Measurements from ENCODE around the gene MBD6. TPM values are rescaled to one million over a fixed set of nuclear protein-coding genes. Genes with fewer than 3 reads are reported as not detected.

MBD6 gene
- total and polyA plus RNA-seq, 5 donors, result 16.4 to 50.9 (median 37.6) TPM

- intact Hi-C loops (cut with DNase I), result no loop called here
- no peaks in the 10 kb centered on the region for H3K9me3 ChIP-seq (ENCODE audit: control insufficient read depth, low read length)
- H3K27ac ChIP-seq (ENCODE audit: low read length), result no peak overlapping the region
- 93% methylated on average over 5 of the region's 5 CpGs for WGBS
- DNase-seq (no peak), ATAC-seq (no peak)
- no peaks in the 10 kb centered on the region for H3K27me3 ChIP-seq (ENCODE audit: control insufficient read depth, insufficient read depth)
- no peaks in the 10 kb centered on the region for H3K4me1 ChIP-seq (ENCODE audit: control insufficient read depth, insufficient read depth, low read length)
- H3K4me3 ChIP-seq (ENCODE audit: low read length), result no peak overlapping the region
These were observed 11.6 kb downstream of the MBD6 start for GRCh38 chr12:57534250-57534649.

DNA sequence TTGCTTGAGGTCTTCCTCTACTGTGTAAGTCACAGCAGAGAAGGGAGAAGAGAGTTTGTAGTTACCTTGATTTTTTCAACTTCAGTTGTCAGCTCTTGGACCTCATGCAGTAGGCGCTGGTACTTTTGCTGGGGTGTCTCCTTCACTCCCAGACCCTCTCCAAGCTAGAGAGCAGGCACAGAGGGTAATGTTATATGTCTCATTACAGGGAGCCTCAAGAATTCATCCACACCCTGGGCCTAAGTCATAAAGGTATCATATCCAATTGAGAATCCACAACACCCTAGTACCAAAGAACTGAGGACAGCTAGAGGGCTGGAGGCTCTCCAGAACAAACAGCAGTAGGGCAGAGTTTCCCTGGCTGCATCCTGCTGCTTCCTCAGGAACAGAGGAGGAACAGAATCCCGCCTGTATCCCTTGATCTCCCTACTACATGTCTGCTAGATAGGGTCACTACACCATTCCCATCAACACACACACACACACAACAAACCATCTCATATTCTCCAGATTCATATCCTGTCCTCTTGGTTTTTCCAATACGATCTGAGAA lies 12.4 kb downstream of the MBD6 start:
- peak in 1 of 2 donors; percentile 45 for ATAC-seq

DNA sequence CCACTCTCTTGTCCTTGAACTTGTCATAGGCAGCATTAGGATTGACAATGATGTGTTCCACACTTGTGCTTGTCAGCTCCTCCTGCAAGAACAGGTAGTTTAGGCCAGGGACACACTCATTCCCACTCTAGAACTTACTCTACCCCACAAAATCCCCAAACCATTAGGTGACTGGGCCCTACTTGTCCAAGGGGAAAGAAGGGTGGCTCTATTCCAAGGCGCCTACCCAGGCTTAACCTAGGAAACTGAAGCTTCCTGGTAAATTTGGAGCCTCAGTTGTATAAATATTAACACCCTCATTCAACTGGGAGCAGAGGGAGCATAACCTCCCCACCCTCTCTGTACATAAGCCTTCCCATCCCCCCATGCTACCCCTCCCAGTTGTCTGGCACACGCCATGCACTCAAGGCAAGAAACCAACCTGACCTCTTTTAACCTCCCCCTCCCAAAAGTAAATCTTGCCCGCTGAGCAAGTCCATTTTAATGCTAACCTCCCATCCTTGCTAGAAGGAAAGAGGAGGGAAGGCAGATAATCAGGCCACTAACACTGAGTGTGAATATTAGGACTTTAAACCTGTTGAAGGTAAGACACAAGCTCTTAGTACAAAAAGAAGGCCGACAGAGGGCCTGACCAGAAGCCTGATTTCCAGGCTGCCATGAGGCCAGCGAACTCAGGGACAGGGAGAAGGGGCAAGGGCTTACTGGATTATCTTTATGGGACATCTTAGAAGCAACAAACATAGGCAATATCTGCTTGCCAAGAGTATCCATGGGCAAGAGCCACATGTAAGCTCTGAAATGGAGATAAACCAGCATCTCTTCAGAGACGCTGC lies 13.4 kb downstream of the MBD6 start:
- DNase-seq (no peak), ATAC-seq (peak in 1 of 2 donors; percentile 14)
- intact Hi-C loops (cut with DNase I), result no loop called here
- Histone ChIP-seq H3K4me1 (ENCODE audit: control insufficient read depth, insufficient read depth, low read length) (no peaks in the 10 kb centered on the region), H3K27me3 (ENCODE audit: control insufficient read depth, insufficient read depth) (no peaks in the 10 kb centered on the region), H3K27ac (ENCODE audit: low read length) (no peak overlapping the region), H3K4me3 (ENCODE audit: low read length) (no peak overlapping the region), H3K9me3 (ENCODE audit: control insufficient read depth, low read length) (no peaks in the 10 kb centered on the region)
- 76% methylated on average over 6 of the region's 6 CpGs for WGBS

More for the DNA sequence above, 12.4 kb downstream of the MBD6 start:
- H3K27ac ChIP-seq (ENCODE audit: low read length), result no peak overlapping the region
- intact Hi-C loops (cut with DNase I), result no loop called here
- H3K9me3 ChIP-seq (ENCODE audit: control insufficient read depth, low read length), result no peaks in the 10 kb centered on the region
- H3K4me1 ChIP-seq (ENCODE audit: control insufficient read depth, insufficient read depth, low read length), result no peaks in the 10 kb centered on the region
- H3K4me3 ChIP-seq (ENCODE audit: low read length), result no peak overlapping the region
- 87% methylated on average over 3 of the region's 3 CpGs for WGBS
- no peaks in the 10 kb centered on the region for H3K27me3 ChIP-seq (ENCODE audit: control insufficient read depth, insufficient read depth)
- no peak for DNase-seq

- Histone ChIP-seq H3K9me3 (ENCODE audit: control insufficient read depth, low read length) (no peaks in the 10 kb centered on the region), H3K27me3 (ENCODE audit: control insufficient read depth, insufficient read depth) (no peaks in the 10 kb centered on the region), H3K27ac (ENCODE audit: low read length) (no peak overlapping the region), H3K4me3 (ENCODE audit: low read length) (no peak overlapping the region), H3K4me1 (ENCODE audit: control insufficient read depth, insufficient read depth, low read length) (no peaks in the 10 kb centered on the region)
- DNase-seq, result no peak
- intact Hi-C loops (cut with DNase I), result no loop called here
- ATAC-seq, result no peak
- 98% methylated on average over 1 of the region's 1 CpG for WGBS
These were observed 13.9 kb downstream of the MBD6 start for GRCh38 chr12:57536597-57536942.

- no peaks in the 10 kb centered on the region for H3K27me3 ChIP-seq (ENCODE audit: control insufficient read depth, insufficient read depth)
- H3K27ac ChIP-seq (ENCODE audit: low read length), result no peak overlapping the region
- ATAC-seq (no peak), DNase-seq (no peak)
- WGBS, result 78% methylated on average over 5 of the region's 5 CpGs
- intact Hi-C loops (cut with DNase I), result no loop called here
- H3K4me3 ChIP-seq (ENCODE audit: low read length), result no peak overlapping the region
- no peaks in the 10 kb centered on the region for H3K9me3 ChIP-seq (ENCODE audit: control insufficient read depth, low read length)
- no peaks in the 10 kb centered on the region for H3K4me1 ChIP-seq (ENCODE audit: control insufficient read depth, insufficient read depth, low read length)
These were observed 16.6 kb downstream of the MBD6 start for GRCh38 chr12:57539134-57539768.

GRCh38 chr12:57541001-57541400 lies 18.4 kb downstream of the MBD6 start:
- DNase-seq (no peak), ATAC-seq (no peak)
- WGBS, result 67% methylated on average over 2 of the region's 2 CpGs
- intact Hi-C loops (cut with DNase I), result no loop called here
- no peak overlapping the region for H3K4me3 ChIP-seq (ENCODE audit: low read length)
- H3K27me3 ChIP-seq (ENCODE audit: control insufficient read depth, insufficient read depth), result no peaks in the 10 kb centered on the region
- H3K4me1 ChIP-seq (ENCODE audit: control insufficient read depth, insufficient read depth, low read length), result peaks cover 4% of the 10 kb centered on the region
- no peaks in the 10 kb centered on the region for H3K9me3 ChIP-seq (ENCODE audit: control insufficient read depth, low read length)
- no peak overlapping the region for H3K27ac ChIP-seq (ENCODE audit: low read length)

DNA sequence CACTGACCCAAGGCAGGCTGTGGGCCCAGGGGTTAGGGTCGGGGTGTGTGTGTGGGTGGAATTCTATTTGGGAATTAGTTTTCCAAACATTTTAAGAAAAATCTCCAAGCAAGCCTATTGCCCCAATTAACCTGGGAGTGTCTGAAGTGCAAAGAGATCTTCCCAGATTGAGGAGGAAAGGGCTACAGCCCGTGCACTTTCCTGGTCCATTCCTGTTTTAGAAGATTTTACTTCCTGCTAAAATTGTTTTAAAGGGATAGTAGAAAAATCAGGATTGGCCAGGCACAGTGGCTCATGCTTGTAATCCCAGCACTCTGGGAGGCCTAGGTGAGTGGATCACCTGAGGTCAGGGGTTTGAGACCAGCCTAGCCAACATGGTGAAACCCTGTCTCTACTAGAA lies 19.1 kb downstream of the MBD6 start:
- Histone ChIP-seq H3K27ac (ENCODE audit: low read length) (no peak overlapping the region), H3K4me1 (ENCODE audit: control insufficient read depth, insufficient read depth, low read length) (peaks cover 7% of the 10 kb centered on the region), H3K9me3 (ENCODE audit: control insufficient read depth, low read length) (no peaks in the 10 kb centered on the region), H3K4me3 (ENCODE audit: low read length) (no peak overlapping the region), H3K27me3 (ENCODE audit: control insufficient read depth, insufficient read depth) (no peaks in the 10 kb centered on the region)
- intact Hi-C loops (cut with DNase I), result no loop called here
- 76% methylated on average over 2 of the region's 2 CpGs for WGBS
- DNase-seq (no peak), ATAC-seq (no peak)

DNA sequence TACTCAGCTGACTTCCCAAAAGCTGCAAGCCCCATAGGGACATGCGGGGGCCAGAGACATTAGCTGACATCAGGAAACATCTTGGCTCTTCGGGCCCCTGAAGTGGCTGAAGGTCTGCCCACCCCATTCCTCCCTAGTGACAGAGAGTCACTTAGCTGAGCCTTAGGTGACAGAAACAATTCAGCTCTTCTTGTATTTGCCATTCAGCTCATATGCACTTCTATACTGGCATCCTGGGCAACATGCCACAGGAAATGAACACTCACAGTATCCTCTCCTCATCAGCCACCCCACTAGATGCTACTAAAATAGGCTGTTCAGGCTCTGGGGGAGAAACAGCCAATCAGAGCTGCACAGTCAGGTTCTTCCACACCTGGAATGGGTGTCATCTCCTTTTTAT lies 21.0 kb downstream of the MBD6 start:
- peaks cover 7% of the 10 kb centered on the region for H3K4me1 ChIP-seq (ENCODE audit: control insufficient read depth, insufficient read depth, low read length)
- no peak overlapping the region for H3K4me3 ChIP-seq (ENCODE audit: low read length)
- no peak for DNase-seq
- WGBS, result 50% methylated on average over 2 of the region's 2 CpGs
- no peaks in the 10 kb centered on the region for H3K27me3 ChIP-seq (ENCODE audit: control insufficient read depth, insufficient read depth)
- intact Hi-C loops (cut with DNase I), result no loop called here
- no peak for ATAC-seq
- no peaks in the 10 kb centered on the region for H3K9me3 ChIP-seq (ENCODE audit: control insufficient read depth, low read length)
- H3K27ac ChIP-seq (ENCODE audit: low read length), result no peak overlapping the region

DNA sequence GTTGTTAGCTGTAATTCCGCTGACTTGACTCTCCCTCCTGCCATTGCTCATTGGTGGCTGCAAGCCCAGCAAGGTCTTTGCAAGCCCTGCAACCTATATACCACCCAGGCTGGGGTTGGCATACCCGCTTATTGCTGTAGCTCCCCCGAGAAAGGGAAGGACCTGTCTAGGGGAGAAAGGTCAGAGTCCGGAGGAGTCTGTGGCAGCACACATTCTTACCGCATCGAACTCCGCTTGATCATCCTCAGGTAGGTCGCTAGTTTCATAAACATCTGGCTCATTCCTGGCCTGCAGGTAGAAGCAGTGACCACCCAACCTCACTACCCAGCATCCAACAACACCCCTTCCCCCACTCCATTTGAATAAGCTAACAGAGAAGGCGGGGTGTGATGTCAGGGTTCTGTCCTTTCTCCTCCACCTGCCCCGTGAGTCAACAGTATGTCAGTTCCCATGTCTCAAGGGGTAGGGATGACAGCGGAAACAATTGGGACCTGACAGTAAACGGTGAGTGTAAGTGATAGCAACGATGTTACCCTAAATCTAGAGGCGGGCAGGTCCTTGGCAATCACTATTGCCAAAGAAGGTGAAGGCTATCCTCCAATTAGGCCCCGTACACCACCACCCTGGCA lies 23.3 kb downstream of the MBD6 start:
- ATAC-seq (peak in 1 of 2 donors; percentile 1), DNase-seq (no peak)
- Histone ChIP-seq H3K9me3 (ENCODE audit: control insufficient read depth, low read length) (no peaks in the 10 kb centered on the region), H3K27ac (ENCODE audit: low read length) (no peak overlapping the region), H3K4me1 (ENCODE audit: control insufficient read depth, insufficient read depth, low read length) (peaks cover 7% of the 10 kb centered on the region), H3K4me3 (ENCODE audit: low read length) (peak overlapping the region; percentile 87), H3K27me3 (ENCODE audit: control insufficient read depth, insufficient read depth) (no peaks in the 10 kb centered on the region)
- WGBS, result 59% methylated on average over 15 of the region's 15 CpGs
- intact Hi-C loops (cut with DNase I), result no loop called here

DNA sequence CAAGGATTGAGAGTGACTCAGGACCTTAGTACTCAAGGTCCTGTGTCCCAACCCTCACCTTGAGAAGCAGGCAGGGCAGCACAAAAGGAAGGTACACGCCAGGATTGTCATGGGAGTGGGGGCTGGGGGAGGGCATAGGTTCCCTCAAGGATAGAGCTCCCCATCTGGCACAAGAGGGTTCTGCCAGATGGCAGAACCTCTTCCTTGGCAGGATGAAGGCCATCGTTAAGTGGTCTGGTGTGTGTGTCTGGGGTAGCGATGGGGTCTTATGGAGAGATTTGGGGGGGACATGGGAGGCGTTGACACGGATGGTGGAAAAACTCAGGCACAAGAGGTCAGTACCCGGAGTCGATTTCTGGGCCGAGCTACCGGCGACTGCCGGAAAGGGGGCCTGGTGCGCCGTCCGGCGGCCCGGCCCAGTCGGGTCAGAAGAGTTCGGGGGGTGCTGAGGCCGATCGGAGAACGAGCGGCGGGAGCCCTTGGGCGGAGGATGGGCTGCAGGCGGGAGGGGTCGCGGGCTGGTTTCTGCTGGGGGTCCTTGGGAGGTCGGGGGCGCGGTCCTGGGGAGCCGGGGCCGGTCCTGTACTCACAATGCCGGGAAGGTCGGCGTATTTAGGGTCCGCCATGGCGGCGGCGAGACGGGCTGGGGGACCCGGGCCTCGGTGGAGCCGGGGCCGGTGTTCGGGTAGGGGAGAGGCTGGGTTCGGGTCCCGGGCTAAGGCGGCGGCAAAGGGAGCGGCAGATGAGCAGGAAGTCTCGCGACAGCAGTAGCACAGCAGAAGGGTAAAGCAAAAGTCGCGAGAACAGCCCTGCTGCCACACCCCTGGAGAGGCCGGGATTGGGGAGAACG lies 24.0 kb downstream of the MBD6 start, which contains the start of gene DCTN2:
Gene DCTN2 (minus strand): TSS at position 755 of the 850 bp plus-strand sequence. CDS start 129 bp downstream, at position 626.
- intact Hi-C loops (cut with DNase I), result no loop called here
- Histone ChIP-seq H3K27me3 (ENCODE audit: control insufficient read depth, insufficient read depth) (no peaks in the 10 kb centered on the region), H3K9me3 (ENCODE audit: control insufficient read depth, low read length) (no peaks in the 10 kb centered on the region), H3K27ac (ENCODE audit: low read length) (peak within 1 kb of the TSS; percentile 42), H3K4me1 (ENCODE audit: control insufficient read depth, insufficient read depth, low read length) (peaks cover 7% of the 10 kb centered on the region), H3K4me3 (ENCODE audit: low read length) (peak within 1 kb of the TSS; percentile 87)
- peak; percentile 98 for ATAC-seq
- under 1% methylated on average over 56 of the region's 56 CpGs for WGBS
- peak; percentile 97 to 98 (median 97) for DNase-seq

Data from right cardiac atrium (tissue), 5 donors.